Measurements from ENCODE around the gene EXOC4.

DNA sequence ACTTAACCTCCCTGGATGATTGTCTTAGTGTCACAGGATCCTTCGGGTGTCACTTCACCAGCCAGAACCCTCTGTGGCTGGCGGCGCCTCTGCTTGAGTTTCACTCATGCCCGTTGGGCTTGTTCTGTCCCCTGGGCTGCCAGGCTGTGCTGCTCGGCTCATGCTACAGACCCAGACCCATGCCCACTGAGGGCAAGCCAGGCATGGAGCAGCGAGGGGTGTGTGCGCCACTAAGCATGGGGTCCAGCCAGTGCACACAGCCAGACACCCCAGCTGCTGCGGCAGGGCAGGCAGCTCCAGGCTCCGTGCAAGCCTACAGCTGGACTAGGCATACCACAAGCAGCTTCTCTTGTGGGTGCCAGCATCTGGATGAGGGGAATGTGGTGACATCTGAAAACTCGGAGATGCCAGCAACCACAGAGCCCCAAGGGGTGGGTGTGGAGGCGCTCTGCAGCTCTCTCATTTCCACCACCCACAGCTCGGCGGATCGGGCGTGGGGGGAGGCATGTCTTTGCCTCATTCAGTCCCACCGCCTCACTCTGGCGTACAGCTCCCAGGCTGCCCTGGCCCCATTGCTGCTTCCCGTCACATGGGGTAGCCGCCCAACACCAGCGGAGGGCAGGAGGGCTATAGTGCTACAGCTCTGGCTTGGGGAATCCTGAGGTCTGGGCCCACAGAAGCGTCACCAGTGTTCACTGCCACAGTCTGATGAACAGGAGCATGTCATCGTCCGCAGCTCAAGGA, 604.7 kb downstream of the EXOC4 start:
- TF ChIP-seq, protein P1, sequence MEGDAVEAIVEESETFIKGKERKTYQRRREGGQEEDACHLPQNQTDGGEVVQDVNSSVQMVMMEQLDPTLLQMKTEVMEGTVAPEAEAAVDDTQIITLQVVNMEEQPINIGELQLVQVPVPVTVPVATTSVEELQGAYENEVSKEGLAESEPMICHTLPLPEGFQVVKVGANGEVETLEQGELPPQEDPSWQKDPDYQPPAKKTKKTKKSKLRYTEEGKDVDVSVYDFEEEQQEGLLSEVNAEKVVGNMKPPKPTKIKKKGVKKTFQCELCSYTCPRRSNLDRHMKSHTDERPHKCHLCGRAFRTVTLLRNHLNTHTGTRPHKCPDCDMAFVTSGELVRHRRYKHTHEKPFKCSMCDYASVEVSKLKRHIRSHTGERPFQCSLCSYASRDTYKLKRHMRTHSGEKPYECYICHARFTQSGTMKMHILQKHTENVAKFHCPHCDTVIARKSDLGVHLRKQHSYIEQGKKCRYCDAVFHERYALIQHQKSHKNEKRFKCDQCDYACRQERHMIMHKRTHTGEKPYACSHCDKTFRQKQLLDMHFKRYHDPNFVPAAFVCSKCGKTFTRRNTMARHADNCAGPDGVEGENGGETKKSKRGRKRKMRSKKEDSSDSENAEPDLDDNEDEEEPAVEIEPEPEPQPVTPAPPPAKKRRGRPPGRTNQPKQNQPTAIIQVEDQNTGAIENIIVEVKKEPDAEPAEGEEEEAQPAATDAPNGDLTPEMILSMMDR (conservative IDR thresholded peaks at IDR 0.05): no peak
- TF ChIP-seq ZFX (IDR thresholded peaks at IDR 0.05): no peak
